Testis (tissue), 2 donors: Measurements from ENCODE around the gene PELI1.

Experiments
- POLR2A ChIP-seq: fragments of 450-650 bp; IDR thresholded peaks from one replicate; pipeline ENCODE4 v1.6.1; 2017; ENCODE audit warnings: antibody characterized with exemption, mild to moderate bottlenecking, moderate library complexity
- TF ChIP-seq, protein P1 (sequence below), 3 experiments: fragments of 450-650 bp in 2 of 3; fragments of 200-600 bp in 1 of 3; sonication (generic) in 1 of 3; IDR thresholded peaks; one replicate each; pipeline ENCODE4 v1.5.1; 2016 to 2019; ENCODE audit warnings: antibody characterized with exemption in 3 of 3, mild to moderate bottlenecking in 2 of 3, moderate library complexity in 1 of 3

DNA sequence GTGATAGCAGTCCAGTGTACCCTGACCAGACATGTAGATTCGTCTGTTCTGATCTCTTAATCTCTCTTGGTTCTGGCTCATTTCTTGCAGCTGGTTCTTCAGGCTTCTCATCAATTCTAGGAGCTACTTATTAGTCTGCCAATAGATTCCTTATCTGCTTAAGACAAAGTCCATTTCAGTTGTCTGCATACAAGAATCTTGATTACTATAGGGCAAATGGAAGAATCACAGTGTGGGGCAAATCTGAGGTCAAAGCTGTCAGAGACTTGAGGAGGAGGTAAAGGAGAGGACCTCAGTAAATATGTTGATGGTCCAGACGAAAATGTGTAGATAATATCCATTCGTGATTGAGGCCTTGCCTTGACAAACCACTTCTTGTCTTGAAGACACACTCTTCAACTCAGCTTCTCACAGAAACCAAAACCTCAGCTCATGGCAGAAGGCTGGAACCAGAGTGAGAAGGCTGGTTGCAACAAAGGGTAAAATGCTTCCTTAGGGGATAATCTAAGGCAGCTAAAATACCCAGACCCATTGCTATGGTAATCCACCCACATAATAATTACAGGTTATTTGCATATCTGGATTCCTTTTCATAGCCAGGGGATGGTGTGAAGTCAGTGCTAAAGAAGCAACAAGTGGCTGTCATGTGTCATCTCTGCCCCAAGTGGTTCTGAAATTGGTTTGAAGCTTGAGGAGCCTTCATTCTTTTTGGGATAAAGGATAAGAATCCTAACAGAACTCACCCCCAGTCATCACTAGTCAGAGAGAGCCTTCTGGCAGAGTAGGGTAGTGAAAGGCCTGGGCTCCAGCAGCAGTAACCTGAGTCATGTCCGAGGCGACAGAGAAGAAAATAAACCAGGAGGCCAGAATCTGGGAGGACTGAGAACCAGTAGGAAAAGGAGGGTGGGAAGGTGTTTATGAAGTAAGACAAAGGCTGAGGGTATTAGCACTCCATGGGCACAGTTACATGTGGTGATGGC is 29.2 kb upstream of the PELI1 start:
- TF ChIP-seq, protein P1, sequence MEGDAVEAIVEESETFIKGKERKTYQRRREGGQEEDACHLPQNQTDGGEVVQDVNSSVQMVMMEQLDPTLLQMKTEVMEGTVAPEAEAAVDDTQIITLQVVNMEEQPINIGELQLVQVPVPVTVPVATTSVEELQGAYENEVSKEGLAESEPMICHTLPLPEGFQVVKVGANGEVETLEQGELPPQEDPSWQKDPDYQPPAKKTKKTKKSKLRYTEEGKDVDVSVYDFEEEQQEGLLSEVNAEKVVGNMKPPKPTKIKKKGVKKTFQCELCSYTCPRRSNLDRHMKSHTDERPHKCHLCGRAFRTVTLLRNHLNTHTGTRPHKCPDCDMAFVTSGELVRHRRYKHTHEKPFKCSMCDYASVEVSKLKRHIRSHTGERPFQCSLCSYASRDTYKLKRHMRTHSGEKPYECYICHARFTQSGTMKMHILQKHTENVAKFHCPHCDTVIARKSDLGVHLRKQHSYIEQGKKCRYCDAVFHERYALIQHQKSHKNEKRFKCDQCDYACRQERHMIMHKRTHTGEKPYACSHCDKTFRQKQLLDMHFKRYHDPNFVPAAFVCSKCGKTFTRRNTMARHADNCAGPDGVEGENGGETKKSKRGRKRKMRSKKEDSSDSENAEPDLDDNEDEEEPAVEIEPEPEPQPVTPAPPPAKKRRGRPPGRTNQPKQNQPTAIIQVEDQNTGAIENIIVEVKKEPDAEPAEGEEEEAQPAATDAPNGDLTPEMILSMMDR (IDR thresholded peaks at IDR 0.05) = no peak
- TF ChIP-seq POLR2A = no peak
